H1 (cell line): ENCODE measurements around the gene BNC2. TPM values are rescaled to one million over a fixed set of nuclear protein-coding genes. Genes with fewer than 3 reads are reported as not detected.

ENCODE experiments used
- ATF2 ChIP-seq: IDR thresholded peaks from 2 replicates; pipeline ENCODE4 v1.6.1; 2012; ENCODE audit warnings: low read length, inconsistent platforms
- CTBP2 ChIP-seq: IDR thresholded peaks from 2 replicates; pipeline ENCODE4 v1.7.0; 2011; ENCODE audit warnings: borderline replicate concordance, mild to moderate bottlenecking, moderate library complexity, mixed read lengths, low read length; ENCODE audit not compliant: insufficient read depth, insufficient read length
- EGR1 ChIP-seq: IDR thresholded peaks from 2 replicates; pipeline ENCODE4 v1.6.1; 2011; ENCODE audit warnings: low read depth, low read length, borderline replicate concordance
- KDM1A ChIP-seq: fragments of 200-600, 300-600 bp; sonication (generic); IDR thresholded peaks from 2 replicates; pipeline ENCODE4 v1.7.1; 2016; ENCODE audit warnings: mild to moderate bottlenecking, low read length, borderline replicate concordance
- KDM4A ChIP-seq: IDR thresholded peaks from one replicate; pipeline ENCODE4 v1.7.1; 2012; ENCODE audit warnings: low read depth, mild to moderate bottlenecking, moderate library complexity, low read length, inconsistent platforms; ENCODE audit not compliant: severe bottlenecking
- MAFK ChIP-seq: IDR thresholded peaks from 2 replicates; pipeline ENCODE4 v1.6.1; 2012; ENCODE audit warnings: low read depth, mild to moderate bottlenecking, improper control_type of control experiment, low read length
- NANOG ChIP-seq: IDR thresholded peaks from 2 replicates; pipeline ENCODE4 v1.6.1; 2011; ENCODE audit warnings: low read length, low read depth, mild to moderate bottlenecking, inconsistent platforms; ENCODE audit not compliant: insufficient read depth, poor library complexity, severe bottlenecking
- SIRT6 ChIP-seq: IDR thresholded peaks from one replicate; pipeline ENCODE4 v1.7.1; 2012; ENCODE audit warnings: low read length, inconsistent platforms
- TCF12 ChIP-seq: IDR thresholded peaks from 2 replicates; pipeline ENCODE4 v1.6.1; 2011; ENCODE audit warnings: low read depth, mild to moderate bottlenecking, low read length
- polyA plus RNA-seq, 7 experiments: library from polyadenylated mRNA; depleted of rRNA in 3 of 7; stranded (reverse) in 5 of 7; unstranded in 2 of 7; fragments of >200 nt in 5 of 7; fragments of 200-250 nt in 2 of 7; gene quantifications; 1 replicate in 5 of 7; 2 replicates in 1 of 7; 4 replicates in 1 of 7; pipeline versions ENCODE4 v1.2.1 to v1.2.3, GENCODE V29; 2011 to 2013; ENCODE audit warnings: missing spikeins in 2 of 7, mixed read lengths in 2 of 7
- total RNA-seq: library from RNA; stranded (reverse); fragmentation: NEBNext Ultra II Directional; extraction: Animal tissue kit (Norgen Biotek cat#: 25700); gene quantifications from 2 replicates; pipeline ENCODE4 v1.2.1, GENCODE V29; 2021

BNC2 gene
- total and polyA plus RNA-seq, 2 of the 8 experiments (the other 6 are each of a cell fraction or from before 2014, with no cell fraction given), result 16.0 to 26.8 TPM

GRCh38 chr9:16794871-16795639 is 75.4 kb downstream of the BNC2 start (continued):
- TF ChIP-seq ATF2 (no peak), EGR1 (no peak), MAFK (no peak), CTBP2 (no peak), TCF12 (no peak), NANOG (no peak), SIRT6 (no peak), KDM4A (no peak), KDM1A (no peak)
- TF ChIP-seq, all 59 proteins: peak for 0
